ENCODE measurements around the gene OR9Q1. TPM values are rescaled to one million over a fixed set of nuclear protein-coding genes. Genes with fewer than 3 reads are reported as not detected.
"Not testable (repeated sequence)": the region's sequence is repeated elsewhere in the genome, so short reads cannot be mapped to it uniquely, and the experiment has no call there.

The OR9Q1 gene
- total RNA-seq: not detected
- 0 reads per million in 2 donors for total RNA-seq

- Mint-ChIP-seq H3K4me1 (no peaks in the 10 kb centered on the region), H3K27ac (no peak within 1 kb of the TSS), H3K27me3 (peaks cover 20% of the 10 kb centered on the region), H3K4me3 (no peak within 1 kb of the TSS), H3K36me3 (ENCODE audit: low read depth) (no peaks in the 10 kb centered on the region)
- DNase-seq: no peak
- no peaks in the 10 kb centered on the region for H3K9me3 ChIP-seq (ENCODE audit: control insufficient read depth, low read length, poor library complexity, severe bottlenecking)
- no peak for ATAC-seq
These were observed at the start of gene OR9Q1 for GRCh38 chr11:58023435-58023931. OR9Q1 (plus strand) TSS chr11:58023881; CDS start chr11:58179445, 155,564 bp downstream.

- H3K27ac Mint-ChIP-seq: no peak overlapping the region
- DNase-seq (no peak), ATAC-seq (no peak)
- peaks cover 29% of the 10 kb centered on the region for H3K27me3 Mint-ChIP-seq
- H3K36me3 Mint-ChIP-seq (ENCODE audit: low read depth): no peaks in the 10 kb centered on the region
- no peak overlapping the region for H3K4me3 Mint-ChIP-seq
- no peaks in the 10 kb centered on the region for H3K4me1 Mint-ChIP-seq
- H3K9me3 ChIP-seq (ENCODE audit: control insufficient read depth, low read length, poor library complexity, severe bottlenecking): no peaks in the 10 kb centered on the region
These were observed 49.5 kb upstream of the OR9Q1 start for GRCh38 chr11:57974132-57974531.

- no peak overlapping the region for H3K27ac Mint-ChIP-seq
- no peak for ATAC-seq
- no peak overlapping the region for H3K4me3 Mint-ChIP-seq
- no peaks in the 10 kb centered on the region for H3K9me3 ChIP-seq (ENCODE audit: control insufficient read depth, low read length, poor library complexity, severe bottlenecking)
- no peak for DNase-seq
- H3K27me3 Mint-ChIP-seq: peaks cover 24% of the 10 kb centered on the region
- H3K4me1 Mint-ChIP-seq: no peaks in the 10 kb centered on the region
- no peaks in the 10 kb centered on the region for H3K36me3 Mint-ChIP-seq (ENCODE audit: low read depth)
These were observed 48.7 kb upstream of the OR9Q1 start for GRCh38 chr11:57974848-57975601.

- no peaks in the 10 kb centered on the region for H3K36me3 Mint-ChIP-seq (ENCODE audit: low read depth)
- peaks cover 22% of the 10 kb centered on the region for H3K27me3 Mint-ChIP-seq
- H3K4me3 Mint-ChIP-seq: no peak overlapping the region
- no peaks in the 10 kb centered on the region for H3K4me1 Mint-ChIP-seq
- no peak for DNase-seq
- no peak for ATAC-seq
- no peaks in the 10 kb centered on the region for H3K9me3 ChIP-seq (ENCODE audit: control insufficient read depth, low read length, poor library complexity, severe bottlenecking)
- H3K27ac Mint-ChIP-seq: no peak overlapping the region
These were observed 46.0 kb upstream of the OR9Q1 start for GRCh38 chr11:57977709-57978108.

- Mint-ChIP-seq H3K4me1 (no peaks in the 10 kb centered on the region), H3K4me3 (no peak overlapping the region), H3K27ac (no peak overlapping the region), H3K27me3 (peaks cover 14% of the 10 kb centered on the region), H3K36me3 (ENCODE audit: low read depth) (no peaks in the 10 kb centered on the region)
- H3K9me3 ChIP-seq (ENCODE audit: control insufficient read depth, low read length, poor library complexity, severe bottlenecking): no peaks in the 10 kb centered on the region
- ATAC-seq (no peak), DNase-seq (no peak)
These were observed 44.8 kb upstream of the OR9Q1 start for GRCh38 chr11:57978686-57979531.

GRCh38 chr11:57979532-57980079 lies 44.1 kb upstream of the OR9Q1 start:
- Mint-ChIP-seq H3K27ac (no peak overlapping the region), H3K4me1 (no peaks in the 10 kb centered on the region)

GRCh38 chr11:57980201-57980600 lies 43.5 kb upstream of the OR9Q1 start:
- DNase-seq: no peak
- H3K27me3 Mint-ChIP-seq: peaks cover 14% of the 10 kb centered on the region
- no peak overlapping the region for H3K4me3 Mint-ChIP-seq
- H3K4me1 Mint-ChIP-seq: no peaks in the 10 kb centered on the region
- H3K27ac Mint-ChIP-seq: no peak overlapping the region
- no peaks in the 10 kb centered on the region for H3K9me3 ChIP-seq (ENCODE audit: control insufficient read depth, low read length, poor library complexity, severe bottlenecking)
- H3K36me3 Mint-ChIP-seq (ENCODE audit: low read depth): no peaks in the 10 kb centered on the region
- ATAC-seq: no peak

More at GRCh38 chr11:57979532-57980079, 44.1 kb upstream of the OR9Q1 start:
- peaks cover 14% of the 10 kb centered on the region for H3K27me3 Mint-ChIP-seq
- no peaks in the 10 kb centered on the region for H3K9me3 ChIP-seq (ENCODE audit: control insufficient read depth, low read length, poor library complexity, severe bottlenecking)
- no peak for ATAC-seq
- H3K4me3 Mint-ChIP-seq: no peak overlapping the region
- no peak for DNase-seq
- no peaks in the 10 kb centered on the region for H3K36me3 Mint-ChIP-seq (ENCODE audit: low read depth)

- Mint-ChIP-seq H3K4me1 (no peaks in the 10 kb centered on the region), H3K27me3 (peaks cover 14% of the 10 kb centered on the region), H3K36me3 (ENCODE audit: low read depth) (no peaks in the 10 kb centered on the region), H3K4me3 (no peak overlapping the region), H3K27ac (no peak overlapping the region)
- ATAC-seq (no peak), DNase-seq (no peak)
- no peaks in the 10 kb centered on the region for H3K9me3 ChIP-seq (ENCODE audit: control insufficient read depth, low read length, poor library complexity, severe bottlenecking)
These were observed 42.1 kb upstream of the OR9Q1 start for GRCh38 chr11:57981536-57981935.

GRCh38 chr11:57982776-57983175 lies 40.9 kb upstream of the OR9Q1 start:
- DNase-seq: no peak
- H3K9me3 ChIP-seq (ENCODE audit: control insufficient read depth, low read length, poor library complexity, severe bottlenecking): no peaks in the 10 kb centered on the region
- peaks cover 14% of the 10 kb centered on the region for H3K27me3 Mint-ChIP-seq
- no peaks in the 10 kb centered on the region for H3K4me1 Mint-ChIP-seq
- H3K4me3 Mint-ChIP-seq: no peak overlapping the region
- no peak overlapping the region for H3K27ac Mint-ChIP-seq
- no peaks in the 10 kb centered on the region for H3K36me3 Mint-ChIP-seq (ENCODE audit: low read depth)
- no peak for ATAC-seq

GRCh38 chr11:57983191-57983590 lies 40.5 kb upstream of the OR9Q1 start:
- no peaks in the 10 kb centered on the region for H3K4me1 Mint-ChIP-seq
- H3K36me3 Mint-ChIP-seq (ENCODE audit: low read depth): no peaks in the 10 kb centered on the region
- no peak overlapping the region for H3K27ac Mint-ChIP-seq
- ATAC-seq (no peak), DNase-seq (no peak)
- H3K9me3 ChIP-seq (ENCODE audit: control insufficient read depth, low read length, poor library complexity, severe bottlenecking): no peaks in the 10 kb centered on the region
- H3K27me3 Mint-ChIP-seq: peaks cover 14% of the 10 kb centered on the region
- H3K4me3 Mint-ChIP-seq: no peak overlapping the region

GRCh38 chr11:57999523-57999922 lies 24.2 kb upstream of the OR9Q1 start:
- H3K27me3 Mint-ChIP-seq: peaks cover 21% of the 10 kb centered on the region
- not testable (repeated sequence) for ATAC-seq

GRCh38 chr11:58000021-58000420 lies 23.7 kb upstream of the OR9Q1 start:
- H3K27me3 Mint-ChIP-seq: peaks cover 21% of the 10 kb centered on the region
- H3K9me3 ChIP-seq (ENCODE audit: control insufficient read depth, low read length, poor library complexity, severe bottlenecking); H3K36me3 Mint-ChIP-seq (ENCODE audit: low read depth); DNase-seq; H3K4me3 Mint-ChIP-seq; H3K27ac Mint-ChIP-seq; ATAC-seq; H3K4me1 Mint-ChIP-seq: not testable (repeated sequence)

More at GRCh38 chr11:57999523-57999922, 24.2 kb upstream of the OR9Q1 start:
- not testable (repeated sequence) for H3K36me3 Mint-ChIP-seq (ENCODE audit: low read depth); H3K27ac Mint-ChIP-seq; H3K4me1 Mint-ChIP-seq; H3K4me3 Mint-ChIP-seq; H3K9me3 ChIP-seq (ENCODE audit: control insufficient read depth, low read length, poor library complexity, severe bottlenecking); DNase-seq

- ATAC-seq (no peak), DNase-seq (no peak)
- peaks cover 26% of the 10 kb centered on the region for H3K27me3 Mint-ChIP-seq
- no peak overlapping the region for H3K27ac Mint-ChIP-seq
- H3K4me1 Mint-ChIP-seq: no peaks in the 10 kb centered on the region
- no peaks in the 10 kb centered on the region for H3K9me3 ChIP-seq (ENCODE audit: control insufficient read depth, low read length, poor library complexity, severe bottlenecking)
- no peaks in the 10 kb centered on the region for H3K36me3 Mint-ChIP-seq (ENCODE audit: low read depth)
- H3K4me3 Mint-ChIP-seq: no peak overlapping the region
These were observed 23.0 kb upstream of the OR9Q1 start for GRCh38 chr11:58000699-58001098.

Data from T-helper 17 cell (primary cell).